MM.1S (cell line): ENCODE measurements around the gene NCAPH2.

Source experiments
- DNase-seq: peaks from one replicate; pipeline ENCODE4 v3.0.0-alpha.2; 2015
- H2AFZ ChIP-seq: fragments of 300-600 bp; sonication (generic); 2 replicates; pipeline ENCODE4 v1.6.0; 2016; ENCODE audit warnings: antibody characterized with exemption, low read length
- H3F3A ChIP-seq: fragments of 300-600 bp; sonication (generic); 2 replicates; pipeline ENCODE4 v1.6.1; 2016; ENCODE audit warnings: mild to moderate bottlenecking, antibody characterized with exemption, low read length, moderate library complexity, mixed read lengths; ENCODE audit not compliant: insufficient read depth
- H3K27ac ChIP-seq: fragments of 300-600 bp; sonication (generic); 2 replicates; pipeline ENCODE4 v1.5.1; 2016; ENCODE audit warnings: mild to moderate bottlenecking, low read length
- H3K27me3 ChIP-seq: fragments of 300-600 bp; sonication (generic); replicated peaks from 2 replicates; pipeline ENCODE4 v1.6.0; 2016; ENCODE audit warnings: low read length; ENCODE audit not compliant: insufficient read depth
- H3K36me3 ChIP-seq: fragments of 300-600 bp; sonication (generic); replicated peaks from 2 replicates; pipeline ENCODE4 v1.6.1; 2016; ENCODE audit warnings: mild to moderate bottlenecking, low read length, mixed read lengths; ENCODE audit not compliant: insufficient read depth
- H3K4me1 ChIP-seq: fragments of 300-600 bp; sonication (generic); 2 replicates; pipeline ENCODE4 v1.6.1; 2016; ENCODE audit warnings: low read length, mixed read lengths
- H3K4me2 ChIP-seq: fragments of 300-600 bp; sonication (generic); 2 replicates; pipeline ENCODE4 v1.6.0; 2016; ENCODE audit warnings: low read depth, low read length
- H3K4me3 ChIP-seq: fragments of 300-600 bp; sonication (generic); 2 replicates; pipeline ENCODE4 v1.5.1; 2016; ENCODE audit warnings: low read length, mixed read lengths
- H3K79me2 ChIP-seq: fragments of 300-600 bp; sonication (generic); 2 replicates; pipeline ENCODE4 v1.6.1; 2016; ENCODE audit warnings: mixed run types, low read length, mixed read lengths
- H3K9ac ChIP-seq: fragments of 300-600 bp; sonication (generic); 2 replicates; pipeline ENCODE4 v1.6.1; 2016; ENCODE audit warnings: low read length, mixed read lengths
- H3K9me2 ChIP-seq: fragments of 300-600 bp; sonication (generic); replicated peaks from 2 replicates; pipeline ENCODE4 v1.6.1; 2016; ENCODE audit warnings: mild to moderate bottlenecking, low read length, mixed read lengths; ENCODE audit not compliant: insufficient read depth
- H3K9me3 ChIP-seq: fragments of 300-600 bp; sonication (generic); replicated peaks from 2 replicates; pipeline ENCODE4 v1.6.1; 2016; ENCODE audit warnings: mild to moderate bottlenecking, low read length, mixed read lengths; ENCODE audit not compliant: insufficient read depth
- H4K20me1 ChIP-seq: fragments of 300-600 bp; sonication (generic); 2 replicates; pipeline ENCODE4 v1.6.1; 2016; ENCODE audit warnings: mild to moderate bottlenecking, low read length, moderate library complexity, mixed read lengths; ENCODE audit not compliant: insufficient read depth
- EZH2 ChIP-seq: fragments of 300-600 bp; sonication (generic); optimal IDR thresholded peaks from 2 replicates; pipeline ENCODE3; 2017; ENCODE audit warnings: low read depth, mild to moderate bottlenecking, antibody characterized with exemption, low read length, mixed read lengths
- EZH2phosphoT487 ChIP-seq: fragments of 300-600 bp; sonication (generic); IDR thresholded peaks from 2 replicates; pipeline ENCODE4 v1.6.1; 2018; ENCODE audit warnings: antibody characterized with exemption, low read length
- TF ChIP-seq, protein P1 (sequence below): fragments of 300-600 bp; sonication (generic); IDR thresholded peaks from 2 replicates; pipeline ENCODE4 v1.5.1; 2016; ENCODE audit warnings: antibody characterized with exemption, low read length, mixed read lengths

Gene NCAPH2

GRCh38 chr22:50529416-50529896 is 21.4 kb downstream of the NCAPH2 start:
- TF ChIP-seq EZH2phosphoT487 (no peak), EZH2 (no peak)
- TF ChIP-seq, protein P1, sequence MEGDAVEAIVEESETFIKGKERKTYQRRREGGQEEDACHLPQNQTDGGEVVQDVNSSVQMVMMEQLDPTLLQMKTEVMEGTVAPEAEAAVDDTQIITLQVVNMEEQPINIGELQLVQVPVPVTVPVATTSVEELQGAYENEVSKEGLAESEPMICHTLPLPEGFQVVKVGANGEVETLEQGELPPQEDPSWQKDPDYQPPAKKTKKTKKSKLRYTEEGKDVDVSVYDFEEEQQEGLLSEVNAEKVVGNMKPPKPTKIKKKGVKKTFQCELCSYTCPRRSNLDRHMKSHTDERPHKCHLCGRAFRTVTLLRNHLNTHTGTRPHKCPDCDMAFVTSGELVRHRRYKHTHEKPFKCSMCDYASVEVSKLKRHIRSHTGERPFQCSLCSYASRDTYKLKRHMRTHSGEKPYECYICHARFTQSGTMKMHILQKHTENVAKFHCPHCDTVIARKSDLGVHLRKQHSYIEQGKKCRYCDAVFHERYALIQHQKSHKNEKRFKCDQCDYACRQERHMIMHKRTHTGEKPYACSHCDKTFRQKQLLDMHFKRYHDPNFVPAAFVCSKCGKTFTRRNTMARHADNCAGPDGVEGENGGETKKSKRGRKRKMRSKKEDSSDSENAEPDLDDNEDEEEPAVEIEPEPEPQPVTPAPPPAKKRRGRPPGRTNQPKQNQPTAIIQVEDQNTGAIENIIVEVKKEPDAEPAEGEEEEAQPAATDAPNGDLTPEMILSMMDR: no peak
- Histone ChIP-seq H3K9ac (no peak overlapping the region), H3K4me3 (no peak overlapping the region; the same call in 1 of the 2 replicates)

GRCh38 chr22:50529897-50530579 is 22.0 kb downstream of the NCAPH2 start, which contains the start of gene TYMP:
Gene TYMP, minus strand, starts transcription at chr22:50530012. Its CDS starts 303 bp downstream, at chr22:50529709.
- H3K9ac ChIP-seq: peak within 1 kb of the TSS; percentile 71
- no peaks in the 10 kb centered on the region for H4K20me1 ChIP-seq
- peaks cover 6% of the 10 kb centered on the region for H3K79me2 ChIP-seq
- H3K4me3 ChIP-seq: peak within 1 kb of the TSS; percentile 63
- no peaks in the 10 kb centered on the region for H3K9me3 ChIP-seq
- peak within 1 kb of the TSS; percentile 95 for H3K4me2 ChIP-seq
- TF ChIP-seq, protein P1: no peak
- TF ChIP-seq EZH2 (no peak), EZH2phosphoT487 (no peak)
- H2AFZ ChIP-seq: peak within 1 kb of the TSS; percentile 79
- no peaks in the 10 kb centered on the region for H3K9me2 ChIP-seq
- DNase-seq: peak; percentile 43
- H3K36me3 ChIP-seq: no peaks in the 10 kb centered on the region
- H3K4me1 ChIP-seq: peaks cover 24% of the 10 kb centered on the region
- peak within 1 kb of the TSS; percentile 54 for H3K27ac ChIP-seq
- peaks cover 21% of the 10 kb centered on the region for H3F3A ChIP-seq
- H3K27me3 ChIP-seq: peaks cover 9% of the 10 kb centered on the region; the same call in 1 of the 2 replicates

More at GRCh38 chr22:50529416-50529896, 21.4 kb downstream of the NCAPH2 start:
- peaks cover 12% of the 10 kb centered on the region for H3K79me2 ChIP-seq
- no peaks in the 10 kb centered on the region for H4K20me1 ChIP-seq
- peaks cover 24% of the 10 kb centered on the region for H3K4me1 ChIP-seq
- no peaks in the 10 kb centered on the region for H3K9me3 ChIP-seq
- no peaks in the 10 kb centered on the region for H3K9me2 ChIP-seq
- no peak for DNase-seq
- H2AFZ ChIP-seq: no peak overlapping the region
- H3K27me3 ChIP-seq: peaks cover 9% of the 10 kb centered on the region; the same call in 1 of the 2 replicates
- H3K27ac ChIP-seq: no peak overlapping the region
- H3F3A ChIP-seq: peaks cover 24% of the 10 kb centered on the region
- H3K4me2 ChIP-seq: no peak overlapping the region; the same call in 1 of the 2 replicates
- no peaks in the 10 kb centered on the region for H3K36me3 ChIP-seq

GRCh38 chr22:50530580-50530876 is 22.5 kb downstream of the NCAPH2 start:
- TF ChIP-seq EZH2 (no peak), EZH2phosphoT487 (no peak)
- TF ChIP-seq, protein P1: no peak
- Histone ChIP-seq H3K27me3 (peaks cover 9% of the 10 kb centered on the region; the same call in 1 of the 2 replicates), H3K4me2 (peak overlapping the region; percentile 95), H4K20me1 (no peaks in the 10 kb centered on the region), H3K79me2 (0 out of 2 replicates have a peak, but pooled peaks cover 4% of the 10 kb centered on the region), H3F3A (peaks cover 19% of the 10 kb centered on the region), H3K9ac (peak overlapping the region; percentile 71), H2AFZ (peak overlapping the region; percentile 79; the same call in 1 of the 2 replicates), H3K27ac (peak overlapping the region; percentile 54), H3K9me3 (no peaks in the 10 kb centered on the region), H3K4me3 (peak overlapping the region; percentile 63), H3K4me1 (peaks cover 24% of the 10 kb centered on the region), H3K9me2 (no peaks in the 10 kb centered on the region), H3K36me3 (no peaks in the 10 kb centered on the region)
- no peak for DNase-seq
